ENCODE measurements around the gene IFITM5. TPM values are rescaled to one million over a fixed set of nuclear protein-coding genes. Genes with fewer than 3 reads are reported as not detected.
"Not testable (repeated sequence)": the region's sequence is repeated elsewhere in the genome, so short reads cannot be mapped to it uniquely, and the experiment has no call there.

The IFITM5 gene
- not detected in 2 replicates for total RNA-seq (2014; rRNA removed; shearing (Covaris generic))

DNA sequence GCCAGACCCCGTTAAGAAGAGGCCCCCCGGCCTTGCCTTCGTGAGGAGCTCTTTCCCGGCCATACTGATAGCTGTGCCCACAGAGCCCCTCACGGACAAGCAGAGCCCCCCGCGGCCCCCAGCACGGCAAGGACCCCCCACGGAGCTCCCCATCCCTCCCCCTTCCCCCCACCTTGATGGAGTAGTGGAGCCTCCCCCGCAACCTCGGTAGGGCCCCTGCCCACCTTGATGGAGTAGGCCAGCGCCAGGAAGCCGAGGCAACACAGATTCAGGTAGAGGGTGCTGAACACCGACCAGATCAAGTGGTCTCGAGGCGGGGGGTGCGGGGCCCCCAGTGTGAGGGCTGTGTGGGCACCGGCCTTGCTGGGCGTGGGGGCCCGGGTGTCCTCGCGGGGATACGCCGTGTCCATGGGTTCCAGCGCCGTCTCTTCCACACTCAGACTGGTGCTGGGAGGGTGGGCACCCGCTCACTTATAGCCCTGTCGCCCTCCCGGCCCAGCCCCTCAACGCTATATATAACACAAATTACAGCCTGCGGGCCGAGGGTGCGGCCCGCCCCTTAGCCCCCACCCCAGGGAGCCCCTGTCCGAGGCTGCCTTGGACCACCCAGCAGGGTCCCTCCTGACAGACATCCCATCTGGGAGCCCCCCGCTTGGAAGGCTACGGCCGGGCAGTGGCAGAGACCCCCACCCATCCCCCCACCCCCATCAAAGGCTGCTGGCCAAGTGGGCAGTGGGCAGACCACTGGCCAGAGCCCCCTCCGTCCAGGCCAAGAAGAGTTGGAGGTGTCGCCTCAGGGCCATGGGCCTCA lies at the start of gene IFITM5:
Gene IFITM5 (minus strand): TSS at position 446 of the 811 bp plus-strand sequence. CDS start 36 bp downstream, at position 410.
- DNase-seq (ENCODE audit: low read depth), result no peak

GRCh38 chr11:346529-346928 lies 47.2 kb upstream of the IFITM5 start:
- no peak for DNase-seq (ENCODE audit: low read depth)

- DNase-seq (ENCODE audit: low read depth), result no peak
These were observed 45.7 kb upstream of the IFITM5 start for GRCh38 chr11:344836-345578.

DNA sequence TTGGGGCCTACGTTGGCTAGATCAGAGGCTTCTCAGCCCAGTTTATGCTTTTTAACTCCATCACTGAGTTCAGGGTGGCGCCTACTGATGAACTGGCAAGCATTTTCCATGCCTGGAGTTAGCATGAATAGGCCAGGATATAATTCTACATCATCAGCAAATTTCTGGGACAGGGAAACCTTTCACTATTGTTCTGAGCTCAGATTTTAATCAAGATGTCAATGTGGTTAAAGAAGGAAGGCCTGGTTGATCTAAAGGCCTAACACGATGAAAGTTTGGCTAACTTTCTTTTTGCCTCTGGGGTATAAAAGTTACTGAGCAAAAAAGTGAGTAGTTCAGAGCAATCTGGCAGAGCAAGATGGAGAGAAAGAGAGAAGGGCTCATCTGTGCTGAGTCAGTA lies 43.0 kb upstream of the IFITM5 start:
- no peak for DNase-seq (ENCODE audit: low read depth)

DNA sequence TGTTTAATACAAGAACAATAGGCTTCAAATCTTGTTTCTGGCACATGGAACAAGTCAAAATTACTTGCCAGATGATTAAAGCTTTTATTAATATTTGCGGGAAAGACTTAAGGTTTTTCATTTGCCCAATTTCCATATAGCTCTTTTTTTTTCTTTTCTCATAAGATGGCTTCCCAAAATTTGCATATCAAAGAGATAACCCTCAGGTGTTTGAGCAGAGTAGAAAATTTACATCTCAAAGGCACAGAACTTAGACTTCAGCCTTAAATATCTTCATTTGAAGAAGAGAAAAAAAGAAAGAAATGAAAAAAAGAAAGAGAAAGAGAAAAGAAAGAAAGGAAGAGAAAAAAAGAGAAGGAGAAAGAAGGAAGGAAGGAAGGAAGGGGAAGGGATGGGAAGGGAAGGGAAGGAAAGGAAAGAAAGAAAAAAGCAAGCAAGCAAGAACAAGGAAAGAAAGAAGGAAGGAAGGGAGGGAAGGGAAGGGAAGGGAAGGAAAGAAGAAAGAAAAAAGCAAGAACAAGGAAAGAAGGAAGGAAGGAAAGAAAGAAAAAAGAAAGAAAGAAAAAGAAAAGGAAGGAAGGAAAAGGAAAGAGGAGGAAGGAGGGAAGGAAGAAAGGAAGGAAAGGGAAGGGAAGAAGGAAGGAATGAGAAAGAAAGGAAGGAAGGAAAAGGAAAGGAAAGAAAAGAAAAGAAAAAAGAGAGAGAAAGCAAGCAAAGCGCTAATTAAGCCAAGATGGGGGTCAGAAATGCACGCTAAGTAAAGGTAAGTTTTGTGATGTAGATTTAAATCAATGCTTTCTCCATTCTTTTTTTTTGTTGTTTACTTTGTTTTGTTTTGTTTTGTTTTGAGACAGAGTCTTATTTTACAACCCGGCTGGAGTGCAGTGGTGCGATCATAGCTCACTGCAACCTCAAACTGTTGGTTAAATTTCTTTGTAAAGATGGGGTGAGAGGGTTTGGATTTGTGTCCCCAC lies 41.5 kb upstream of the IFITM5 start:
- DNase-seq (ENCODE audit: low read depth), result no peak

GRCh38 chr11:339963-340362 lies 40.6 kb upstream of the IFITM5 start:
- no peak for DNase-seq (ENCODE audit: low read depth)

GRCh38 chr11:337711-338110 lies 38.4 kb upstream of the IFITM5 start:
- no peak for DNase-seq (ENCODE audit: low read depth)

GRCh38 chr11:336659-337198 lies 37.4 kb upstream of the IFITM5 start:
- no peak for DNase-seq (ENCODE audit: low read depth)

DNA sequence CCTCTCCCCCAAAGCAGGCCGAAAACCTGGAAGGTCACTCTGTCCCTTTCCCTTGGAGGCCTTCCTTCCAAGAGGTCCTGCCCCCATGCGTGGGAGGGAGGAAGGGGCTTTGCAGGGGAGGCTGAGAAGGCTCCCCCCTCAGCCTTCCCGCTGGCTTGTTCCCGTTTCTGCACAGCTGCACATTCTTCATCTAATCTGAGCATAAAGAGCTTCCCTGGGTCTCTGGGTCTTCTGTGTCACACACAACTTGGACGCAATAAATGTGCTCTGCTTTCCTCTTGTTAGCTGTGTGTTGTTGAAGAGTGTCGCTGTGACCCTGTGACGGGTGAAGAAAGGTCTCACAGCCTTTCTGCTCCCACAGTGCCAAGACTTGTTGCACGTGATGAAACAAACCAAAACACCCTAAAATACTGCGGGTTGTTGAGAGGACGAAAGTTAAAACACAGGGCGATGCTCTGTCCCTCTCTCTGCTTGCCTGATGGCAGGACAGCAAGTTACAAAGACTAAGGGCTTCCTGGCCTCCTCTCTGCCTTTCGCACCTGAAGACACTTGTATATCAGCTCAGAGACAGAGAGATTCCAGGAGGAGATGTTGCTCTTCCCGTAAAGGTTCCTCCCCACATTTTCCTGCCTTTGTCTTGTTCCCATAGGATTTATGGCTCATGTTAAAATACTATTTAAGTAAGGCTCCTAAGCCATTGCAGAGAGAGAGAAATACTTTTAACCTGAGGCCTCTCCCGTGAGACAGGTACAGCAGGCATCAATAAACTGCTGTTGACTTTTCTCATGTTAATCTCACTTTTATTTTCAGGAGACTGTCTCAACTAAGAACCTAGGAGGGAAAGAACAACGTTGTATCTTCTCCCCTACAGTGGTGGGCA lies 36.7 kb upstream of the IFITM5 start:
- no peak for DNase-seq (ENCODE audit: low read depth)

- DNase-seq (ENCODE audit: low read depth), result no peak
These were observed 35.1 kb upstream of the IFITM5 start for GRCh38 chr11:334264-334994.

DNA sequence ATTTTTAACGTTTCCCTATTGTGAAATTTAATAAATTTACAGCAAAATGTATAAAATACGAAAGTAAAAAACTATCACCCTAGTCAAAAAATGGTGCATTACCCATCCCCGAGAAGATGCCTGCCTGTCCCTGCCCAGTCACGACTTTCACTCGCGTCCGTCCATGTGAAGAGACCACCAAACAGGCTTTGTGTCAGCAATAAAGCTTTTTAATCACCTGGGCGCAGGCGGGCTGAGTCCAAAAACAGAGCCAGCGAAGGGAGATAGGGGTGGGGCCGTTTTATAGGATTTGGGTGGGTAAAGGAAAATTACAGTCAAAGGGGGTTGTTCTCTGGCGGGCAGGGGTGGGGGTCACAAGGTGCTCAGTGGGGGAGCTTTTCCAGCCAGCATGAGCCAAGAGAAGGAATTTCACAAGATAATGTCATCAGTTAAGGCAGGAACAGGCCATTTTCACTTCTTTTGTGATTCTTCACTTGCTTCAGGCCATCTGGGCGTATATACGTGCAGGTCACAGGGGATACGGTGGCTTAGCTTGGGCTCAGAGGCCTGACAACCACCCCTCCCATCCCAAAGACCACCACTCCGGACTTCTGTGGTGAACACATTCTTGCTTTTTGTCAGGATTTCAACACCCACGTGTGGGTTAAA lies 34.4 kb upstream of the IFITM5 start:
- not testable (repeated sequence) for DNase-seq (ENCODE audit: low read depth)

DNA sequence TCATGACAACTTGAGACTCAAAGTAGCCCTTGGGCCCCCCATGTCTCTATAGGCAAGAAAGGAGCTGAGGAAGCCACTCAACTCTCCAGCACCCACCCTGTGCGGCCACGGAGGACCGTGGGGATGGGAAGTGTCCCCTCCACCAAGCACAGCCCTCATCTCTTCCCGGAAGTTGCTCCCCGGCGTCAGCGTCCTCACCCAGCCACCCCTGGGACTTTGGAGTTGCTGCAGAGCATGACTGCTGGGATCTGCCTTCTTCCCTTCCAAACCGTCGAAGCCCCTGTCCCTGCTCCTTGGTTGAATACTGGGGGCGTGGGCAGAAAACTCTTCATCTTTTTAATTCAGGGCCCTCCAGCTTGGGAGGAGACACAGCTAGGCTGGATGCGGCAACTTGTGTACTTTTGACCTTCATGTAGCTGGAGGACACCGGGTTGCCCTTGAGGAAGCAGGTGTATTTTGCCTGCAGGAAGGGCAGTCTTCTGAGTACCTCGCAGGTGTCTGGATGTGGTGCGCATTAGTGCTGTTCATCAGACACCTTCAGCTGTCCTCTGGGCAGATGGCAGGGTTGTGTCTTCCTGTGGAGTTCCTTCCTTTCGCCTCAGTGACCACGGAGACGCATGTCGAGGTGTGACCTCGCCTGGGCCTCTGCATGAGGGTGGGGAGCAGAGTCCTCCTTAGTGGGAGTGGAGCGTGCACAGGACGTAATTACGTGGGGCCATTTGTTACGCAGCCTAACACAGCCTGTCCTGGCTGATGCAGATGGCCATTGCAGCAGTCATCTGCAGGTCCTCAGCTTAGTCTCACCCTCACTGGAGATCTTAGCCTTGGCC lies 33.5 kb upstream of the IFITM5 start:
- DNase-seq (ENCODE audit: low read depth), result no peak

DNA sequence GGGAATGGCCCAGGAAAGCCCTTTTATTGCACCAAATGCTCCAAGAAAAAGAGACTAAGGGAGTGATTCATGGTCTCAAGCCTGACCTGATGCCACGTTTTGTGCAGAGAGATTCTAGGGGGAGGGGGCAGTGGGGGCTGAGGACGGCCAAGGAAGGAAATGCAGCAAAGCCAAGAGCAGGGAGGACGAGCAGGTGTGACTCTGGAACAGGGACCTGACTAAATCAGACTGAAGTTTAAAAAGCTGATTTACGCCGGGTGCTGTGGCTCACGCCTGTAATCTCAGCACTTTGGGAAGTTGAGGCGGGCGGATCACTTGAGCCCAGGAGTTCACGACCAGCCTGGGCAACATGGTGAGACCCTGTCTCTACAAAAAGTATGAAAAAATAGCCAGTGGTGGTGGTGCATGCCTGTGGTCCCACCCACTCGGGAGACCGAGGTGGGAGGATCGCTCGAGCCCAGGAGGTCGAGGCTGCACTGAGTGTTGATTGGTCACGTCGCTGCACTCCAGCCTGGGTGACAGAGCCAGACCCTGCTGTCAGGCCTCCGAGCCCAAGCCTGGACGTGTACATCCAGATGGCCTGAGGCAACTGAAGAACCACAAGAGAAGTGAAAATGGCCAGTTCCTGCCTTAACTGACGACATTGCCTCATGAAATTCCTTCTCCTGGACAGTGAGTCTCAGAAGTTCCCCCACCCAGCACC lies 32.2 kb upstream of the IFITM5 start:
- DNase-seq (ENCODE audit: low read depth), result no peak

DNA sequence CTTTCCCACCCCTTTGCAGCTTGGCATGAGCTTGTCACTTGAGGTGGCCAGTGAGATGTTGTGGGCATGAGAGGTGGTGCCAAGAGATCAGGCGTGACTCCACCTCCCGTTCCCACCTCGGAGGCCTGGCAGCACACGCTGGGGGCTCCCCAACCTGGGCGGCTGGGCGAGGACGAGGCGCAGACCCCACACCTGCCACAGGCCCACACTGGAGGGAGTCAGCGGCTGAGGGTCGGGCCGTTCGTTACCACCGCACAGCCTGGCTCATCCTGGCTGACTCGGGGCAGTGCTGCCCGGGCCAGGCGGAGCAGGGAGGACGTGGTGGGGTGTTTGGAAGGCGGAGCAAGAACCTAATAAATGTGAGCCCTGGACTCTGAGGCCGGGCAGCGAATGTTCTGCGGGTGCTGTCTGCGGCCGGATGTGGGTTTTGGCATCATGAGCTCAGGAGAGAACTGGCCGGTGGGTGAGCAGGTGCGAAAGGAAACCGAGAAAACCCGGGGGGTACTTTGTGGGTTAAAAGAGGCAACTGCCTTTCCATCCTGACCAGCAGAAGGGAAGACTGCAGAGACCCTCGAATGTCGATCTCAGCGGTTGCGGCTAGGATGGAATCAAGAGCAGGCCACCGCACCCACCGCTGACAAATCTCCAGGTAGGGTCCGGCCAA lies 31.5 kb upstream of the IFITM5 start:
- no peak for DNase-seq (ENCODE audit: low read depth)

DNA sequence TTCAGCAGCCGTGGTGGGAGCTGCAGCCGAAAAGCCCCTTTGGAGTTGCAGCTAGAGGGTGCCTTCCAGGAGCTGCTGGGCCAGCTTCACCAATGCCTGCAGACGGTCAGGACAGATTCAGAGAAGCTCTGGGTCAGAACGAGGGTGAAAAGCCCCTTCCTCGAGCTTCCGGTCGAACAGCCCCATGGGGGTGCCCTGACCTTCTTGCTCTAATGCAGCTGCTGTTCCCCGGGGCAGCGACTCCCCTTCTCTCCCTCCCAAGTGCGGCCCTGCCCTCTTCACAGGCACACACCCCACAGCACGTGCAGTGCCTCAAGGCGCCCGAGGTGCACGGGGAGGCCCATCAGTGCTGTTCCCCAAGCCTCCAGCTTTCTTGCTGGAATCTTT lies 31.0 kb upstream of the IFITM5 start:
- no peak for DNase-seq (ENCODE audit: low read depth)

GRCh38 chr11:329886-330253 lies 30.5 kb upstream of the IFITM5 start:
- DNase-seq (ENCODE audit: low read depth), result no peak

GRCh38 chr11:328516-329100 lies 29.3 kb upstream of the IFITM5 start:
- DNase-seq (ENCODE audit: low read depth), result not testable (repeated sequence)

All from Daoy (cell line).